CD14-positive monocyte (primary cell): ENCODE measurements around the gene ISOC1. TPM values are rescaled to one million over a fixed set of nuclear protein-coding genes. Genes with fewer than 3 reads are reported as not detected.

Experiments
- DNase-seq, 3 donors: peaks; one replicate each; pipeline ENCODE4 v3.0.0-alpha.2; 2011 to 2022
- H2AFZ ChIP-seq: 2 replicates; pipeline ENCODE4 v1.6.0; 2012; ENCODE audit warnings: mild to moderate bottlenecking, low read depth, low read length, inconsistent platforms; ENCODE audit not compliant: insufficient read depth, poor library complexity, severe bottlenecking
- H3K27ac ChIP-seq, 2 donors: 1 replicate in 1 of 2; 2 replicates in 1 of 2; pipeline ENCODE4 v1.5.1; 2012 to 2013; ENCODE audit warnings: low read length in 2 of 2, control low read depth in 1 of 2, inconsistent platforms in 1 of 2, low read depth in 1 of 2, mild to moderate bottlenecking in 1 of 2
- H3K27me3 ChIP-seq, 2 donors: one replicate each; pipeline versions ENCODE4 v1.6.0 to v1.6.1; 2011 to 2013; ENCODE audit warnings: low read length in 2 of 2; ENCODE audit not compliant: control insufficient read depth in 2 of 2, insufficient read depth in 2 of 2
- H3K36me3 ChIP-seq, 2 donors: replicated peaks in 1 of 2; 1 replicate in 1 of 2; 2 replicates in 1 of 2; pipeline versions ENCODE4 v1.5.1 to v1.6.1; 2012 to 2013; ENCODE audit warnings: low read length in 2 of 2, control low read depth in 1 of 2, inconsistent platforms in 1 of 2, mild to moderate bottlenecking in 1 of 2; ENCODE audit not compliant: insufficient read depth in 2 of 2, control insufficient read depth in 1 of 2
- H3K4me1 ChIP-seq, 2 donors: 1 replicate in 1 of 2; 2 replicates in 1 of 2; pipeline versions ENCODE4 v1.5.1 to v1.6.1; 2012 to 2013; ENCODE audit warnings: low read length in 2 of 2, control low read depth in 1 of 2, inconsistent platforms in 1 of 2, mild to moderate bottlenecking in 1 of 2, moderate library complexity in 1 of 2; ENCODE audit not compliant: insufficient read depth in 2 of 2, control insufficient read depth in 1 of 2
- H3K4me2 ChIP-seq: replicated peaks from 2 replicates; pipeline ENCODE3; 2012; ENCODE audit warnings: low read length, moderate library complexity, mild to moderate bottlenecking; ENCODE audit not compliant: poor library complexity, severe bottlenecking; ENCODE audit errors: extremely low read depth
- H3K4me3 ChIP-seq, 3 experiments: fragments of 200-600 bp in 1 of 3; sonication (generic) in 1 of 3; replicated peaks in 1 of 3; 1 replicate in 2 of 3; 2 replicates in 1 of 3; pipeline ENCODE4 v1.5.1; 2011 to 2013; ENCODE audit warnings: low read length in 3 of 3, mild to moderate bottlenecking in 3 of 3, control low read depth in 2 of 3, low read depth in 2 of 3, inconsistent platforms in 1 of 3, moderate library complexity in 1 of 3
- H3K79me2 ChIP-seq: 2 replicates; pipeline ENCODE4 v1.6.0; 2012; ENCODE audit warnings: mild to moderate bottlenecking, control low read depth, inconsistent platforms, low read length, moderate library complexity; ENCODE audit not compliant: insufficient read depth
- H3K9ac ChIP-seq: 2 replicates; pipeline ENCODE4 v1.6.0; 2017; ENCODE audit warnings: low read length, mild to moderate bottlenecking; ENCODE audit not compliant: insufficient read depth, poor library complexity, severe bottlenecking
- H3K9me3 ChIP-seq, 2 donors: replicated peaks in 1 of 2; 1 replicate in 1 of 2; 2 replicates in 1 of 2; pipeline versions ENCODE4 v1.5.1 to v1.6.1; 2012 to 2013; ENCODE audit warnings: low read length in 2 of 2, control low read depth in 1 of 2; ENCODE audit not compliant: control insufficient read depth in 1 of 2, insufficient read depth in 1 of 2
- H4K20me1 ChIP-seq: 2 replicates; pipeline ENCODE4 v1.6.0; 2012; ENCODE audit warnings: mild to moderate bottlenecking, low read length, control low read depth, moderate library complexity; ENCODE audit not compliant: insufficient read depth
- H3K27ac Mint-ChIP-seq, 7 donors: one replicate each; pipeline ENCODE4 v1.8.0; 2020; ENCODE audit warnings: mild to moderate bottlenecking in 7 of 7, mixed read lengths in 7 of 7, moderate library complexity in 6 of 7, inconsistent platforms in 2 of 7
- H3K27me3 Mint-ChIP-seq, 3 donors: one replicate each; pipeline ENCODE4 v1.8.0; 2021 to 2022; ENCODE audit warnings: low read depth in 3 of 3, mild to moderate bottlenecking in 3 of 3, mixed read lengths in 3 of 3, moderate library complexity in 3 of 3, inconsistent platforms in 1 of 3
- H3K36me3 Mint-ChIP-seq, 2 donors: one replicate each; pipeline ENCODE4 v1.8.0; 2020; ENCODE audit warnings: mixed read lengths in 2 of 2, inconsistent platforms in 1 of 2, mild to moderate bottlenecking in 1 of 2
- H3K4me1 Mint-ChIP-seq: one replicate; pipeline ENCODE4 v1.8.0; 2020; ENCODE audit warnings: mild to moderate bottlenecking, mixed read lengths
- H3K4me3 Mint-ChIP-seq, 2 donors: one replicate each; pipeline ENCODE4 v1.8.0; 2020; ENCODE audit warnings: mild to moderate bottlenecking in 2 of 2, mixed read lengths in 2 of 2, moderate library complexity in 1 of 2
- H3K9me3 Mint-ChIP-seq, 7 donors: one replicate each; pipeline ENCODE4 v1.8.0; 2020 to 2022; ENCODE audit warnings: mixed read lengths in 7 of 7, mild to moderate bottlenecking in 6 of 7, moderate library complexity in 6 of 7, inconsistent platforms in 2 of 7
- CTCF ChIP-seq: fragments of 200-600 bp; IDR thresholded peaks from one replicate; pipeline ENCODE4 v1.8.0; 2022; ENCODE audit warnings: antibody characterized with exemption, mild to moderate bottlenecking
- WGBS: methylation state at CpG from one replicate; pipeline ENCODE4 v1.1.5; 2013; ENCODE audit warnings: missing lambda C conversion rate; ENCODE audit not compliant: insufficient coverage; 5-methylcytosine and 5-hydroxymethylcytosine counted together
- intact Hi-C, 2 donors: fragments of 100-400 bp; cut with micrococcal nuclease; formaldehyde crosslinking; loops; one replicate each; pipeline versions ENCODE4 v1.15.0 to v1.15.1; 2023
- polyA plus RNA-seq, 3 donors: library from polyadenylated mRNA; depleted of rRNA in 1 of 3; unstranded in 2 of 3; stranded (reverse) in 1 of 3; fragments of 300-500 nt in 2 of 3; fragments of >200 nt in 1 of 3; fragmentation: Illumina TruSeq in 2 of 3; gene quantifications; 1 replicate in 2 of 3; 2 replicates in 1 of 3; pipeline ENCODE4 v1.2.3, GENCODE V29; 2012 to 2021

Gene ISOC1
- polyA plus RNA-seq, 3 donors = 5.6 to 19.4 (median 16.6) TPM

GRCh38 chr5:129124608-129125007 is 30.1 kb downstream of the ISOC1 start:
- intact Hi-C loops = no loop called here
- Histone ChIP-seq H4K20me1 (no peaks in the 10 kb centered on the region), H3K79me2 (no peaks in the 10 kb centered on the region), H3K9ac (no peak overlapping the region), H3K27me3 (no peaks in the 10 kb centered on the region), H3K4me1 (peaks cover 0 to 5% of the 10 kb centered on the region in 2 donors), H3K27ac (no peak overlapping the region), H3K36me3 (no peaks in the 10 kb centered on the region), H2AFZ (no peak overlapping the region), H3K9me3 (no peaks in the 10 kb centered on the region), H3K4me2 (no peak overlapping the region), H3K4me3 (no peak overlapping the region)
- TF ChIP-seq CTCF = no peak
- H3K4me1 Mint-ChIP-seq = peaks cover 9% of the 10 kb centered on the region
- WGBS = no CpG with 5 or more reads among the region's 1 CpG
- H3K36me3 Mint-ChIP-seq = no peaks in the 10 kb centered on the region
- H3K4me3 Mint-ChIP-seq = no peak overlapping the region
- peaks cover 0 to 1% (median 0%) of the 10 kb centered on the region in 7 donors for H3K9me3 Mint-ChIP-seq
- no peak overlapping the region for H3K27ac Mint-ChIP-seq
- DNase-seq = no peak
- no peaks in the 10 kb centered on the region for H3K27me3 Mint-ChIP-seq

- no peak for TF ChIP-seq CTCF
- H3K4me2 ChIP-seq = peak overlapping the region; percentile 12
- H3K79me2 ChIP-seq = no peaks in the 10 kb centered on the region
- no peaks in the 10 kb centered on the region for H3K9me3 ChIP-seq
- no CpG with 5 or more reads among the region's 2 CpGs for WGBS
- Mint-ChIP-seq H3K27me3 (no peaks in the 10 kb centered on the region), H3K9me3 (peaks cover 0 to 1% (median 0%) of the 10 kb centered on the region in 7 donors), H3K4me1 (peaks cover 18% of the 10 kb centered on the region), H3K4me3 (no peak overlapping the region), H3K27ac (peak overlapping the region in 2 of 7 donors; percentile 45 to 54), H3K36me3 (no peaks in the 10 kb centered on the region)
- no peaks in the 10 kb centered on the region for H4K20me1 ChIP-seq
- H3K9ac ChIP-seq = peak overlapping the region; percentile 10
- no peaks in the 10 kb centered on the region for H3K36me3 ChIP-seq
- intact Hi-C loops = no loop called here
- H3K27me3 ChIP-seq = no peaks in the 10 kb centered on the region
- no peak overlapping the region for H3K4me3 ChIP-seq
- H3K27ac ChIP-seq = no peak overlapping the region
- no peak for DNase-seq
- peaks cover 11 to 12% of the 10 kb centered on the region in 2 donors for H3K4me1 ChIP-seq
- peak overlapping the region; percentile 8 for H2AFZ ChIP-seq
Observed at GRCh38 chr5:129125819-129126218, 31.3 kb downstream of the ISOC1 start.
